ENCODE data around the gene MYO7A. TPM values are rescaled to one million over a fixed set of nuclear protein-coding genes. Genes with fewer than 3 reads are reported as not detected.

MYO7A gene
- total RNA-seq, 1 donor from 2014 or later = 0.97 TPM

DNA sequence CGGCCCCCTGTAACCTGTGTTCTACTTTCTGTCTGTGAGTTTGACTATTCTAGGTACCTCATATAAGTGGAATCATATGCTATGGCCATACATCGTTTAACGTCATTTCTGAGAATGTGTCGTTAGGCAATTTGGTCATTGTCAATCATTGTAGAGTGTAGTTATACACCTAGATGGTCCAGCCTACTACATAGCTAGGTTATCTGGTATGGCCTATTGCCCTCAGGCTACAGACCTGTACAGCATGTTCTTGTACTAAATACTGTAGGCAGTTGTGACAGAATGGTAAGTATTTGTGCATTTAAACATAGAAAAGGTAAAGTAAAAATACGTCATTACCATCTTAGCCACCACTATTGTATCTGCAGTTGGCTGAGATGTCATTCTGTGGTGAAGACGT lies 35.2 kb downstream of the MYO7A start:
- H3K27ac Mint-ChIP-seq = no peak overlapping the region
- no peaks in the 10 kb centered on the region for H3K27me3 ChIP-seq
- no peaks in the 10 kb centered on the region for H3K9me3 ChIP-seq (ENCODE audit: low read depth)
- no peaks in the 10 kb centered on the region for H3K36me3 Mint-ChIP-seq
- H3F3A ChIP-seq (ENCODE audit: low read depth) = no peaks in the 10 kb centered on the region
- H3K4me1 ChIP-seq = no peaks in the 10 kb centered on the region
- no peaks in the 10 kb centered on the region for H3K9me3 Mint-ChIP-seq
- H3K4me2 ChIP-seq = no peak overlapping the region
- no peak for DNase-seq (ENCODE audit: low spot score)
- H3K27me3 Mint-ChIP-seq (ENCODE audit: insufficient read depth, low read depth) = peaks cover 8% of the 10 kb centered on the region
- H3K4me3 ChIP-seq = no peak overlapping the region
- H3K4me1 Mint-ChIP-seq = peaks cover 5% of the 10 kb centered on the region
- no peaks in the 10 kb centered on the region for H4K20me1 ChIP-seq (ENCODE audit: low read depth)
- H3K27ac ChIP-seq = no peak overlapping the region
- H2AFZ ChIP-seq (replicated peaks) = no peak overlapping the region
- TF ChIP-seq, protein P1, sequence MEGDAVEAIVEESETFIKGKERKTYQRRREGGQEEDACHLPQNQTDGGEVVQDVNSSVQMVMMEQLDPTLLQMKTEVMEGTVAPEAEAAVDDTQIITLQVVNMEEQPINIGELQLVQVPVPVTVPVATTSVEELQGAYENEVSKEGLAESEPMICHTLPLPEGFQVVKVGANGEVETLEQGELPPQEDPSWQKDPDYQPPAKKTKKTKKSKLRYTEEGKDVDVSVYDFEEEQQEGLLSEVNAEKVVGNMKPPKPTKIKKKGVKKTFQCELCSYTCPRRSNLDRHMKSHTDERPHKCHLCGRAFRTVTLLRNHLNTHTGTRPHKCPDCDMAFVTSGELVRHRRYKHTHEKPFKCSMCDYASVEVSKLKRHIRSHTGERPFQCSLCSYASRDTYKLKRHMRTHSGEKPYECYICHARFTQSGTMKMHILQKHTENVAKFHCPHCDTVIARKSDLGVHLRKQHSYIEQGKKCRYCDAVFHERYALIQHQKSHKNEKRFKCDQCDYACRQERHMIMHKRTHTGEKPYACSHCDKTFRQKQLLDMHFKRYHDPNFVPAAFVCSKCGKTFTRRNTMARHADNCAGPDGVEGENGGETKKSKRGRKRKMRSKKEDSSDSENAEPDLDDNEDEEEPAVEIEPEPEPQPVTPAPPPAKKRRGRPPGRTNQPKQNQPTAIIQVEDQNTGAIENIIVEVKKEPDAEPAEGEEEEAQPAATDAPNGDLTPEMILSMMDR (IDR thresholded peaks at IDR 0.05) = no peak
- TF ChIP-seq EZH2phosphoT487 (IDR thresholded peaks at IDR 0.05) (no peak), EZH2 (IDR thresholded peaks at IDR 0.05) (no peak)
- H3K9ac ChIP-seq = no peak overlapping the region
- H3K79me2 ChIP-seq (ENCODE audit: low read depth) = no peaks in the 10 kb centered on the region
- no peaks in the 10 kb centered on the region for H3K36me3 ChIP-seq
- no peak overlapping the region for H3K4me3 Mint-ChIP-seq

DNA sequence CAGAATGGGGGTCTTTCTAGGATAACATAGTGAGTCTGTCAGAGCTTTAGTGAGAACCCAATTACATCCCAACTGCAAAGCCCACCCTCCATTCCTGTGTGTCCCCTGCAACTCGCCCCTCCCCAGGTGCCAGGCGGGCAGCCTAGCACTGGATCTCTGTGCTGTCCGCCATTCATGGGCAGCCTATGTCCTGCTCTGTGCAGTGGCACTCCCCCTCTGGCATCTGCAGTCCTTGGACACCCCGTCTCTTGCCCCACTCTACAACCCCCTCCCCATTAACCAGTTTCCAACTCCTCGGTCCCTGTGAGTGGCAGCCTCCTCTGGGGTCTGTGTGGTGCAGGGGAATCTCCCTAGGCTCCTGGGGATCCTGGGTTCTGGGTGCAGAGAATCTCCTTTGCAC lies 37.0 kb downstream of the MYO7A start:
- Histone ChIP-seq H2AFZ (replicated peaks) (no peak overlapping the region), H3K36me3 (no peaks in the 10 kb centered on the region), H3F3A (ENCODE audit: low read depth) (no peaks in the 10 kb centered on the region), H3K9ac (no peak overlapping the region), H3K27me3 (no peaks in the 10 kb centered on the region), H3K27ac (no peak overlapping the region), H4K20me1 (ENCODE audit: low read depth) (no peaks in the 10 kb centered on the region), H3K4me1 (peaks cover 2% of the 10 kb centered on the region), H3K9me3 (ENCODE audit: low read depth) (no peaks in the 10 kb centered on the region), H3K79me2 (ENCODE audit: low read depth) (no peaks in the 10 kb centered on the region), H3K4me2 (no peak overlapping the region), H3K4me3 (no peak overlapping the region)
- Mint-ChIP-seq H3K4me1 (peaks cover 8% of the 10 kb centered on the region), H3K27me3 (ENCODE audit: insufficient read depth, low read depth) (peaks cover 11% of the 10 kb centered on the region), H3K36me3 (no peaks in the 10 kb centered on the region), H3K9me3 (no peaks in the 10 kb centered on the region), H3K4me3 (no peak overlapping the region), H3K27ac (no peak overlapping the region)
- DNase-seq (ENCODE audit: low spot score) = no peak
- TF ChIP-seq EZH2 (IDR thresholded peaks at IDR 0.05) = no peak
- TF ChIP-seq, protein P1 (IDR thresholded peaks at IDR 0.05) = no peak
- no peak for TF ChIP-seq EZH2phosphoT487 (IDR thresholded peaks at IDR 0.05)

DNA sequence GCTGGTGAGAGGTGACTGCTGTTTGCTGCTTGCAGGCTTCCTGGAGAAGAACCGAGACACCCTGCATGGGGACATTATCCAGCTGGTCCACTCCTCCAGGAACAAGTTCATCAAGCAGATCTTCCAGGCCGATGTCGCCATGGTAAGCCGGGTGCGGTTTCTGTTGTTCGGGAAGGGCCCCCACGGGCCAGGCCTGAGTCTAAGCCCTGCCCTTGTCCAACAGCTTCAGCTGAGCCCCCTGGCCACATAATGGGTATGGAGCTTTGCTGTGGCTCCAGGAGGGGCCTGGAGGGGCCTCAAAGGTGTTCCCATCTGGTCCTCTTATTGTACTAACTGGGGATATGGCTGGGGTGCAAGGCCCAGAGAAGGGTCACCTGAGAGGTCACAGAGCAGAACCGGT lies 38.0 kb downstream of the MYO7A start:
- Histone ChIP-seq H3K4me2 (no peak overlapping the region), H3K4me3 (no peak overlapping the region), H4K20me1 (ENCODE audit: low read depth) (no peaks in the 10 kb centered on the region), H3K9ac (no peak overlapping the region), H3F3A (ENCODE audit: low read depth) (no peaks in the 10 kb centered on the region), H3K79me2 (ENCODE audit: low read depth) (no peaks in the 10 kb centered on the region), H3K4me1 (peaks cover 12% of the 10 kb centered on the region), H3K9me3 (ENCODE audit: low read depth) (no peaks in the 10 kb centered on the region), H3K27me3 (no peaks in the 10 kb centered on the region), H2AFZ (replicated peaks) (no peak overlapping the region), H3K36me3 (no peaks in the 10 kb centered on the region), H3K27ac (no peak overlapping the region)
- no peak for TF ChIP-seq EZH2 (IDR thresholded peaks at IDR 0.05)
- no peak for TF ChIP-seq EZH2phosphoT487 (IDR thresholded peaks at IDR 0.05)
- TF ChIP-seq, protein P1 (IDR thresholded peaks at IDR 0.05) = no peak
- Mint-ChIP-seq H3K36me3 (no peaks in the 10 kb centered on the region), H3K4me3 (no peak overlapping the region), H3K27me3 (ENCODE audit: insufficient read depth, low read depth) (peaks cover 14% of the 10 kb centered on the region), H3K27ac (no peak overlapping the region), H3K4me1 (peaks cover 15% of the 10 kb centered on the region), H3K9me3 (no peaks in the 10 kb centered on the region)
- no peak for DNase-seq (ENCODE audit: low spot score)
